ENCODE data around the gene OR2L13. TPM values are rescaled to one million over a fixed set of nuclear protein-coding genes. Genes with fewer than 3 reads are reported as not detected.

The OR2L13 gene
- total RNA-seq, 1 experiment from 2014 or later, result not detected

GRCh38 chr1:248045209-248045608, 49.8 kb upstream of the OR2L13 start:
- no peak overlapping the region for H3K4me3 ChIP-seq (replicated peaks in 1 of 2; ENCODE audit: low read depth in 1 of 2, low read length in 2 of 2)
- no peak overlapping the region for H3K9ac ChIP-seq (ENCODE audit: low read length)
- no peaks in the 10 kb centered on the region for H3K36me3 ChIP-seq (ENCODE audit: control insufficient read depth in 1 of 2, insufficient read depth in 2 of 2, low read length in 2 of 2)
- H3K79me2 ChIP-seq (ENCODE audit: insufficient read depth, low read length), result no peaks in the 10 kb centered on the region
- H2AFZ ChIP-seq (ENCODE audit: low read depth, low read length, poor library complexity, severe bottlenecking), result no peak overlapping the region
- RAD21 ChIA-PET (ENCODE audit: low non-redundant PET in 1 of 2, low total read pairs in 2 of 2, uncharacterized antibody in 2 of 2, unreplicated experiment in 2 of 2), result no interaction called here
- intact Hi-C loops (cut with micrococcal nuclease), result no loop called here
- no peak for TF ChIP-seq ZNF274 (IDR thresholded peaks at IDR 0.05; ENCODE audit: low read depth, low read length)
- no peak for TF ChIP-seq POLR2AphosphoS5 (IDR thresholded peaks at IDR 0.05; ENCODE audit: low read depth, low read length)
- no peak for TF ChIP-seq SRF (IDR thresholded peaks at IDR 0.05; ENCODE audit: low read depth)
- TF ChIP-seq TCF7L2 (IDR thresholded peaks at IDR 0.05; ENCODE audit: borderline replicate concordance, extremely low read depth, insufficient read depth, insufficient read length), result no peak
- TF ChIP-seq, protein P1, sequence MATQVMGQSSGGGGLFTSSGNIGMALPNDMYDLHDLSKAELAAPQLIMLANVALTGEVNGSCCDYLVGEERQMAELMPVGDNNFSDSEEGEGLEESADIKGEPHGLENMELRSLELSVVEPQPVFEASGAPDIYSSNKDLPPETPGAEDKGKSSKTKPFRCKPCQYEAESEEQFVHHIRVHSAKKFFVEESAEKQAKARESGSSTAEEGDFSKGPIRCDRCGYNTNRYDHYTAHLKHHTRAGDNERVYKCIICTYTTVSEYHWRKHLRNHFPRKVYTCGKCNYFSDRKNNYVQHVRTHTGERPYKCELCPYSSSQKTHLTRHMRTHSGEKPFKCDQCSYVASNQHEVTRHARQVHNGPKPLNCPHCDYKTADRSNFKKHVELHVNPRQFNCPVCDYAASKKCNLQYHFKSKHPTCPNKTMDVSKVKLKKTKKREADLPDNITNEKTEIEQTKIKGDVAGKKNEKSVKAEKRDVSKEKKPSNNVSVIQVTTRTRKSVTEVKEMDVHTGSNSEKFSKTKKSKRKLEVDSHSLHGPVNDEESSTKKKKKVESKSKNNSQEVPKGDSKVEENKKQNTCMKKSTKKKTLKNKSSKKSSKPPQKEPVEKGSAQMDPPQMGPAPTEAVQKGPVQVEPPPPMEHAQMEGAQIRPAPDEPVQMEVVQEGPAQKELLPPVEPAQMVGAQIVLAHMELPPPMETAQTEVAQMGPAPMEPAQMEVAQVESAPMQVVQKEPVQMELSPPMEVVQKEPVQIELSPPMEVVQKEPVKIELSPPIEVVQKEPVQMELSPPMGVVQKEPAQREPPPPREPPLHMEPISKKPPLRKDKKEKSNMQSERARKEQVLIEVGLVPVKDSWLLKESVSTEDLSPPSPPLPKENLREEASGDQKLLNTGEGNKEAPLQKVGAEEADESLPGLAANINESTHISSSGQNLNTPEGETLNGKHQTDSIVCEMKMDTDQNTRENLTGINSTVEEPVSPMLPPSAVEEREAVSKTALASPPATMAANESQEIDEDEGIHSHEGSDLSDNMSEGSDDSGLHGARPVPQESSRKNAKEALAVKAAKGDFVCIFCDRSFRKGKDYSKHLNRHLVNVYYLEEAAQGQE (IDR thresholded peaks at IDR 0.05; ENCODE audit: low read depth), result no peak
- TF ChIP-seq, protein P2, sequence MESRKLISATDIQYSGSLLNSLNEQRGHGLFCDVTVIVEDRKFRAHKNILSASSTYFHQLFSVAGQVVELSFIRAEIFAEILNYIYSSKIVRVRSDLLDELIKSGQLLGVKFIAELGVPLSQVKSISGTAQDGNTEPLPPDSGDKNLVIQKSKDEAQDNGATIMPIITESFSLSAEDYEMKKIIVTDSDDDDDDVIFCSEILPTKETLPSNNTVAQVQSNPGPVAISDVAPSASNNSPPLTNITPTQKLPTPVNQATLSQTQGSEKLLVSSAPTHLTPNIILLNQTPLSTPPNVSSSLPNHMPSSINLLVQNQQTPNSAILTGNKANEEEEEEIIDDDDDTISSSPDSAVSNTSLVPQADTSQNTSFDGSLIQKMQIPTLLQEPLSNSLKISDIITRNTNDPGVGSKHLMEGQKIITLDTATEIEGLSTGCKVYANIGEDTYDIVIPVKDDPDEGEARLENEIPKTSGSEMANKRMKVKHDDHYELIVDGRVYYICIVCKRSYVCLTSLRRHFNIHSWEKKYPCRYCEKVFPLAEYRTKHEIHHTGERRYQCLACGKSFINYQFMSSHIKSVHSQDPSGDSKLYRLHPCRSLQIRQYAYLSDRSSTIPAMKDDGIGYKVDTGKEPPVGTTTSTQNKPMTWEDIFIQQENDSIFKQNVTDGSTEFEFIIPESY (IDR thresholded peaks at IDR 0.05; ENCODE audit: extremely low read depth, insufficient replicate concordance, low read length), result no peak
- CTCF ChIA-PET, result no interaction called here
- peaks cover 0 to 12% of the 10 kb centered on the region in 2 experiments; a peak in 2 of 4 replicates for H3K9me3 ChIP-seq (ENCODE audit: control insufficient read depth in 1 of 2, insufficient read depth in 1 of 2, low read depth in 1 of 2, low read length in 2 of 2)
- H3K27me3 ChIP-seq (ENCODE audit: insufficient read depth, low read length), result no peaks in the 10 kb centered on the region
- BruUV-seq (replicated peaks), result no TSS peak
- ATAC-seq, result no peak
- H3K27ac ChIP-seq (ENCODE audit: low read depth, low read length), result no peak overlapping the region
- no peaks in the 10 kb centered on the region for H3K9me2 ChIP-seq (ENCODE audit: insufficient read depth)
- H3K4me2 ChIP-seq (ENCODE audit: low read length), result no peak overlapping the region
- H4K20me1 ChIP-seq (ENCODE audit: insufficient read depth), result no peaks in the 10 kb centered on the region
- no peak for DNase-seq (ENCODE audit: low read depth, low spot score)
- POLR2A ChIA-PET, result no interaction called here
- no peaks in the 10 kb centered on the region for H3K4me1 ChIP-seq (ENCODE audit: control insufficient read depth in 1 of 2, insufficient read depth in 2 of 2, low read length in 2 of 2)
